GM11168 (cell line): ENCODE results near the gene STYX.

ENCODE experiments used
- in situ Hi-C: fragments of 300-500 bp; cut with MboI; formaldehyde crosslinking; loops from one replicate; pipeline ENCODE4 v1.12.0; 2022; ENCODE audit warnings: low sequenced_read_pairs; ENCODE audit not compliant: unreplicated experiment

The STYX gene, protein sequence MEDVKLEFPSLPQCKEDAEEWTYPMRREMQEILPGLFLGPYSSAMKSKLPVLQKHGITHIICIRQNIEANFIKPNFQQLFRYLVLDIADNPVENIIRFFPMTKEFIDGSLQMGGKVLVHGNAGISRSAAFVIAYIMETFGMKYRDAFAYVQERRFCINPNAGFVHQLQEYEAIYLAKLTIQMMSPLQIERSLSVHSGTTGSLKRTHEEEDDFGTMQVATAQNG

DNA sequence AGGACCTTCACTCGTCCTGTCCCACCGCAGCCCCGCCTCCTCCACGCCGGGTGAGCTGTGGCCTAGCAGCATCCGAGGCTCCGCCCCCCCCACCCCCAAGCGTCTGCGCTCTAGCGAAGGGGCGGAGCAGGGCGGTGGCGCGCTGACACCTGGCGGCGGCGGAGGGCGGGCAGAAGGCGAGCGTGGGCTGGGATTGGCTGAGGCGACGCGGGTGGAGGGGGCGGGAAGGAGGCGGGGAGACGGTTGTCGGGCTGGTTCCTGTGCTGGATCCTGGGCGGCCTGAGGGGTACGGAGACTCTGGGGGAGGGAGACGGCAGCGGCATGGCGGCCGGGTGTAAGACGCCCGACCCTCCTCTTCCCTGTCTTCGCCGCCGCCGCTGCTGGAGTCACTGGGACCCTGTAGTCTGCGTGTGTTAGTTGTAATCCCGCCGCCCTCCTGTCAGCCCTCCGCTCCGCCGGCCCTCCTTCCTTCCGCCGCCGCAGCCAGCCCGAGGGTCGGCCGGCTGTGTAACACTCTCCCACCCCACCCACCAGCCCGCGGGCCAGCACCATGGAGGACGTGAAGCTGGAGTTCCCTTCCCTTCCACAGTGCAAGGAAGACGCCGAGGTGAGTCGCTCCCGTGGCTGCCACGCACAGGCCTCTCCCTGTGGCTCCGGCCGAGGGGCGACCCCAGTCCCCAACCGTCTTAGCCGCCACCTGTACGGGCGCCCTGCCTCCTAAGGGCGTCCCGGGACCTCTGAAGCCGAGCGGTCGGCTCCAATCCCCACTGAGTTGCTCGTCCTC, at the start of gene STYX:
Gene STYX, plus strand, starts transcription at position 242 of the 784 bp plus-strand sequence. Its CDS starts 309 bp downstream, at position 551.
- in situ Hi-C loops = no loop called here

DNA sequence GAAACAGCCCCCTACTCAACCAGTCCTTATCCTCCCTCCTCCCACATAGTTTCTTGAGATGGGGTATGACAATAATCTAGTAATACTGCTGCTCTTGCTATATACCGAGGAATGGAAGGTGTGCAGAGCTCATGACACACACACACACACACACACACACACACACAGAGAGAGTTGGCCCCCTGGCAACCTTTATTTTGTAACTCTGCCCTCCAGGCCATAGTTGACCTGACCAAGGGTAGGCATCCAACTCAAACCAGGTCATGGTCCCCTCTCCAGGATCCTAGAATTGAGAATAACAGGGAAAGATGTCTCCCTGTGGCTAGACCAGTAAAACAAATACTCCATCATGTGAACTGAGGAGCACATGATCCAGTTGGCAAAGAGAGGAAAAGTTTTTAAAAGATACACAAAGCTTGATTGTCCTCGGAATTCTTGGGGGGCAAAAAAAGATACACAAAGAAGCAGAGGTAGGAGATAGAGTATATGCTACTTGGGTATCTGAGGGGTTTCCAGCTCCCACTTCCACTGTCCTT, 45.9 kb upstream of the STYX start:
- in situ Hi-C loops = loop anchor here (10.0 kb wide), 1 partner anchor 291 kb away; no protein-coding TSS in a partner anchor

DNA sequence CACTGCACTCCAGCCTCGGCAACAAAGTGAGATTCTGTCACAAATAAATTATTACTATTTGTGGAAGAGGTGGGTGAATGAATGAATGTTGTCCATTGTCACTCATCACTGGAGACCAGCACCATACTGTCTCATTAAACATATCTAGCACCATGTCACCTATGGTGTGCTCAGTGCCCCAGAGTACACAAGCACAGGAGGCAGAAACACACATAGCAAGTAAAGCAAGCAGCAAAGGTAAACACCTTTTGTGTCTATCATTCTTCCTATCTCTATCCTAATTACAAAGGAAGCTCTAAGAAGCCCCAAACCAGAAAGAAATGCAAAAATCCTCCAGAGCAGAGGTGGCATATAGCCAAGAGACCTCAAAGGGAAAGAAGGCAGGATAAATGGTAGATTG, 43.8 kb upstream of the STYX start:
- in situ Hi-C loops = loop anchor here (10.0 kb wide), 1 partner anchor 289 kb away; no protein-coding TSS in a partner anchor

DNA sequence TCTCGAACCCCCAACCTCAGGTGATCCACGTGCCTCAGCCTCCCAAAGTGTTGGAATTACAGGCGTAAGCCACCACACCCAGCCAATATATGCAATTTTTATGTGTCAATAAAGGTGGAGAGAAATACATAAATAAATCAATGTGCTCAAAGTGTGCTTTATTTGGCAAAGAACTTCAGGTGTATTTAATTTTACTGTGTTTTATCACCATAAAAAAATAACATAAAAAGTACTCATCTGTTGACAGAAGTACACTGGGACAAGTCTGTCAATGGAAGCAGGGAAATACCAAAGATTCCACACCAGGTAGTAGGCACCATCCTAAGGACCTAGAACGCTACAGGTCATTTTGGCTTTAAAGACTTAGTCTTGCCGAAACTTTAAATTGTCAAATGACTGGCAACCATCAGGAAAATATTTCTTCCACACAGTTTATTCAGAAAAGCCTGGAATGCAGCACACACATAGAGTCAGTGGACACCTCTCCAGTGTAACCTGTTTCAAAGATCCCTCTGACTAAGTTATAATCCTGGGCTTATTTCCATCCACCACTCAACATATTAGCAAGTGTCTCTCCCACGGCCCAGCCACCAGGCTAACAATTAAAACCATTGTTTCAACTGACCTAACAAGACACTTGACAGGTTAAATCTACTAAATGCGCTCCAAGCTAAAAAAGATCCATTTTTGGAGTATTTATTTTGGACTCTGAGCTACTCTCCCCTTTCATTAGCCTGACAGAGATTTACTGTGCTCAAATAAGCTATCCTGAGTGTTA, 38.8 kb upstream of the STYX start:
- in situ Hi-C loops = no loop called here

DNA sequence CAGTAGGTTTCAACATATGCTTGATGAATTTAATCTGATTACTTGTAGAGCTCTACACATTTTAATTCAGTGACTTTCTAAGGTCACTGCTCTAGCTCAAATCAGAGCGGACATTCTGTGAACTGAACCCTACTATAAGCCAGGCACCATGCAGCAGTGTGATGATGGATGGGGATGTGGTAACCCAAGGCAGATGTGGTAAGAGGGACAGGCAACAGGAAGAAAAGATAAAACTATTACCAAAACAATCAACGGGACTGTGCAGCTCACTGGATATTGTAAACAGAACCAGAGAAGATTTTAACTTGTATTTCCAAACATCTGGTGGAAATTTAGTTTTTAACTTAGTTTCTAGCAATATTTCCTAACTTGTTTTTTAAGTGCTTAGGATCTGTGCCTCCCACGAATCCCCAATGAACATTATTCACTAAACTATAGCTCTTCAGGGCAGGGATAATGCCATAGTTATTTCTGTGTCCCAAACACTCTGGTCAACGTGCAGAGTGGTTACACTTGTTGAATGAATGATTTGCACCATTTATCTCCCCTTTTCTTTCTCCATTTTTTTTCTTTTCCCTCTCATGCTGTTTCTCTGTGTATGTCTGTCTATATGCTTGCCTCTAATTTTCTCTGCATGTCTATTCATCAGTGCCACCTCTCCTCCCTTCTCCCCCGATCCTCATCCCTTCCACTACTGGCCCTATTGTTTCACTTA, 37.6 kb upstream of the STYX start:
- in situ Hi-C loops = no loop called here

DNA sequence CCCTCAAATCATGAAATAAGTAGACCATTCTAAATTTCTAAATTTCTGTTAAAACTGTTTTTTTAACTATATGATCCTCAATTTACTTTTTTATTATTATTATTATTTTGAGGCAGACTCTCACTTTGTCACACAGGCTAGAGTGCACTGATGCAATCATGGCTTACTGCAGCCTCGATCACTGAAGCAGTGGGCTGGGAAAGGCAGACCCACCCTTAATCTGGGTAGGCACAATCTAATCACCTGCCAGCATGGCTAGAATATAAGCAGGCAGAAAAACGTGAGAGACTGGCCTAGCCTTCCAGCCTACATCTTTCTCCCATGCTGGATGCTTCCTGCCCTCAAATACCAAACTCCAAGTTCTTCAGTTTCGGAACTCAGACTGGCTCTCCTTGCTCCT, 36.9 kb upstream of the STYX start:
- in situ Hi-C loops = no loop called here

DNA sequence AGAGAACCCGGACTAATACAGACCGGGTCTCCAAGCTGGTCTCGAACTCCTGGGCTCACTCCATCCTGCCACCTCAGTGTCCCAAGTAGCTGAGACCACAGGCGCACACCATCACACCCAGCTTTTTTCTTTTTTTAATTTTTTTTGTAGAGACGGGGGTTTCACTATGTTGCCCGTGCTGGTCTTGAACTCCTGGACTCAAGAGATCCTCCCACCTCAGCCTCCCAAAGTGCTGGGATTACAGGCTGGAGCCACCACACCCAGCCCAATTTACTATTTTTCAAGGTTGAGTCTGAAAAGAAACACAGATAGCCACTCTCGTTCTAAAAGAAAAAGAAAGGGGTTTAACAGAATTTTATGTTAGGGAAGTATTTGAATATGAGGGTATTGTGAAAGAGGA, 36.4 kb upstream of the STYX start:
- in situ Hi-C loops = no loop called here

DNA sequence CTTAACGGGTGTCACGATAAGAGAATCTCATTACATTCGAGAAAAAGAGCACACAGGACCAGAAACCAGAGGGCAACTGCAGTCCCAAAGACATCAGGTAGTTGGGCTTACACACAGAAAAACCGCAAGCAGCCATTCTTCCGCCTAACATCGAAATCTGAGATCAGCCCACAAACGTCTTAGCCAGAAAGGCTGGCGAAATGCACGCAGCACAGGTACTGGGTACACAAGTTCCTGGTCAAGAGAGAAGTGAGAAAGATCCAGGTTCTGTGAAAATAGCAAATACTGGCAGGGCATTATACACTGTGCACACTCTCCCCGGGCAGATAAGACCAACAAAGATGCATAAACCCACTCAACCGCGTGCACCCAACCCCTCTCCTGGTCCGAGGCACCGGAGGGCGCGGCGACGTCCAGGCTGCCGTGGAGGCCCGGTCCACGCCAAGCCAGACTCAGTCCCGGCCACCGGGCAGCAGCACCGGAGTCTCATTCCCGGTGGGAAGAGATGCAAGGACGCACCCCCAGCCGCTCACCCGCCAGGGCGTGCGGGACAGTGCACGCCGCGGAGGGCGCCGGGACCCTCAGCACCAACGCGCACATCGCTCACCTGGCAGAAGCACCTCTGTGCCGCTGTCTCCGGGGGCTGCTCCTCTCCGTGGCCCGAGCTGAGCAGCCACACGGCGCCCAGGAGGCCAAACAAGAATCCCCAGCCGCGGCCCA, 35.0 kb upstream of the STYX start:
- in situ Hi-C loops = no loop called here

DNA sequence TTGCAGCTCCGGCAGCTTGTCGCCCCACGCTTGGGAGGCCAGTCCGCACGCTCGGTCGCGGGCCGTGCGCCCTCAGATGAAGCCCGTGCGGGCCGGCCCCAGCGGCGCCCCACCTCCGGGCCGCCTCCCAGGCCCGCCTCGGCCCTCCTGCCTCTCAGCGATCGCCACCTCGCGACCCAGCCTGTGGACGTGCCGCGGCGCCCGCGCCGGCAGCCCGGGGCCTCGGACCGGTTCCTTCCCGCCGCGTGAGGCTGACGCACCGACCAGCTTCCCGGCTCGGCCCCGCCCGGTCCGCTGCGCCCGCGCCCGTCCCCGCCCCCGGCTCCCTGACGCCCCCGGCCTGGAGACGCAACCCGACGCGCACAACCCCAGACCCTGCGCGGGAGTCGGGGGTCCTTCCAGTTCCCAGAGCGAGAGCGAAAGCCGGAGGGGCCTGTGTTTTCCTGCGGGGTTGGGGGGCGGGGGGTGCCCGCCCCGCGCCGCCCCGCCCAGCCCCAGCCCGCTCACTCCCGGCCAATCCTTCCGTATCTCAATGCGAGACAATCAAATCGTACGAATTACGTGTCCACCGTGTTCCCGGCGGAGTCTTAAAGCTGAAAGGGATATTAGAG, 34.4 kb upstream of the STYX start, which contains the start of gene ERO1A:
Gene ERO1A, minus strand, starts transcription at position 78 of the 611 bp plus-strand sequence. Its CDS starts 77 bp downstream, at position 1.
- in situ Hi-C loops = no loop called here

DNA sequence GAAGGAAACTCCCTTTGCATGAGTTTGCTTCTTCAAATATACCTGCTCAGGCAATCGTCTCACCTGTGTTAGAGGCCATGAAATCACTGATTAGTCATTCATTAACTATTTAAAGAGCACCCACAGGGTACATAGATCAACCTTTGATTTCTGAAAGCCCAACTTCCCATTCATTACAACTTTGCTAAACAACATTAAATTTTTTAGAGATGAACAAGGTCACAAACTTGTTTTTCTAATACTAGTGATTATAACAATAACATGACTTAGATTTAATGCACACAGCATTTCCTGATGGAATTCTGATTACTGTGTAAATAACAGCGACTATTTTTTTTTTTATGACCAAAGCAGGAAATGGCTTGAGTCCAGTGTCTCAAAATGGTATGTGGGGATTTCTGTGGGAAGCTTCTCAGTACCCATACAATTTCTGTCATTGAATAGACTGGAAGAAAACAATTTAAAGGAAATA, 29.2 kb upstream of the STYX start:
- in situ Hi-C loops = no loop called here

DNA sequence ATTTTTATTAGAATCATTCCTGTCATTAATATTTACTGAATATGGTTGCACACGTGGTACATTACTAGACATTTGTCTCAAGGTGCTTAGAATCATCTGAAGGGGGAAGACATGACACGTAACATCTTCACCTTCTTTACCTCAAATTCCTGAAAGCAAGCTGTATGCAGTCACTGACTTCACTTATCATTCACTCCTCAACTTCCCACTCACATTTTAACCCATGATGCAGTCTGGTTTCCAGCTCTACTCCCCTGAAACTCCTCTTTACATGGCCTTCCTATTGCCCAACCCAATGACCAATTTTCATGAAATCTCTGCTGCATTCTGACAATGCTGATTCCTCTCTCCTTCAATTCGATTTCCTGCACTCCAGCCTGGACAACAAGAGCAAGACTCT, 28.7 kb upstream of the STYX start:
- in situ Hi-C loops = no loop called here

DNA sequence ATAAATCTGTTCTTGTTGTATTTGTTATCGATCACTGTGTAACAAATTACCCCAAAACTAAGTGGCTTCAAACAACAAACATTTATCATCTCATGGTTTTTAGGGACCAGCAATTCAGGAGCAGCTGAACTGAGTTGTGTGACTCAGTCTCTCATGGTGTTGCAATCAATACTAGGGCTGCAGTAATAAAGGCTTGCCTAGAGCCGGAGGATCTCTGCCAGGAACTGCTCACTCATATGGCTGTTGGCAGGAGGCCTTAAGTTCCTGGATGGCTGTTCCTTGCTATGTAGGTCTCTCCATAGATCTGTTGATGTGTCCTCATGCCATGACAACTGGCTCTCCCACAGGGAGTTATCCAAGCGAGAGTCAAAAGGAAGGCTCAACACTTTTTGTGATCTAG, 26.7 kb upstream of the STYX start:
- in situ Hi-C loops = no loop called here

DNA sequence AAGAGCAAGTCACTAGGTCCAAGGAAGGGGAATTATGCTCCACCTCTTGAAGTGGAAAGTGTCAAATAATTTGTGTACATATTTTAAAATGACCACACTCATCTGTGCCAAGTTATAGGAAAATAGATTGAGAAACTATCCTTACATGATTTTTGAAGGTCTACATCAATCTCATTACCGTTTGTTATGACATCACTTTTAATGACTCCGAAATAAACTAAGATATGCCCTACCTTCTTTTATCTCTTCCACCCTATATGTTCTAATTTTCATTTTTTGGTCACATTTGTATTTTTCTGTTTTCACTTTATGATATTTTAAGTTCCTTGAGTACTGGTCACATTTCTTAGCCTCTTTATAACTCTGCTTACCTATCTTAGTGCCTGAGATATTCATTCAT, 26.3 kb upstream of the STYX start:
- in situ Hi-C loops = no loop called here

DNA sequence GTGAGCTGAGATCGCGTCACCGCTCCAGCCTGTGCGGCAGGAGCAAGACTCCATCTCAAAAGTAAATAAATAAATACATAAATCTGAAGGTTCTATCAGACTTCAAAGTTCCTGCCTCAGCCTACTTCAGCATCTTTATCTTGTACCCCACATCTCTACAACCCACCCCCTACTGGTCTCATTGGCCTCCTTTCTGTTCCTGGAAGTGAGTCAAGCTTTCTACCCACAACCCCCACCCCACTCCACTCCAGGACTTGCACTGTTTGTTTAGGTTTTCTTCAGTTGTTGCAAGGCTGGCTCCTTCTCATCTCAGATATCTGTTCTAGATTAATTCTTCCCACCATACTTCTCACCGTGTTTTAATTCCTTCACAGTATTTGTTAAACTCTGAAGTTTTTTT, 23.7 kb upstream of the STYX start:
- in situ Hi-C loops = no loop called here

DNA sequence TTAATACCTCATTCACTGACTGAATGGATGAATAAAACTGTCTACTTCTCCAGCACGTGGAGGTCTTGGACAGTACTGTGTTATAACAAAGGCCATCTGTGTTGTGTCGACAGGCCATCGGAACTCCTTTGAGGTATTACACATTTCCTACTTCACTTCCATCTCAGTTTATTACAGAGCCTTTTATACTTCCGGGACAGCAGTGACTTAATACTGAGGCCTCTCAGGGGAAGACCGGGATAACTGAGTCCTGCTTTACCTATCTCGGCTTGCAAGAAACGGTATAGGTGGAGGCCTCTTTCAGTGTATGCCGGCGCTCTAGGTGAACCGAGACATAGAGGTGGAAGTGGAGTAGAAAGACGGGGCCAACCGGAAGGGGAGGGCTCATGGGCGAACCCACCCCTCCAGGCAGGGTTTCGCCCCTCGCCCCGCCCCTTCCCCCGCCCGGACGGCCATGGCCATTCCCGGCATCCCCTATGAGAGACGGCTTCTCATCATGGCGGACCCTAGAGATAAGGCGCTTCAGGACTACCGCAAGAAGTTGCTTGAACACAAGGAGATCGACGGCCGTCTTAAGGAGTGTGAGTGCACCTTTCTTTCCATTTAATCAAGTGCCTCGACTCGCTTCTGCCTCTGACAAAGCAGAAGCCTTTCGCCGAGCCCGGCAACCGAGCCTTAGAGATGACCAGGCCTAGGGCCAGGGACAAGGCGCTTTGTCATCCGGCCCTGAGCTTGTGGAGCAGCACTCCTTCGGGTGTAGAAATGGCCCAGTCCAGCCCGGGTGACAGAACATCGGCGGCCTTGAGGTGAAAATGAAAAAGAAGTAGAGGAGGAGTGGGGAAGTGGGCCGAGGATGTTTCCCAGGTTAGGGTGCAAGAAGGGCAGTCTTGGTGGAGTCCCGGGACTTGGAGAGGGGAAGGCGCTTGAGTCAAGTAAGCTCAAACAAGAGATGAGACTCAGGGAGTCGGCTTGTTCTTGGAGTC, 23.0 kb upstream of the STYX start, which contains the start of gene PSMC6:
Gene PSMC6, plus strand, starts transcription at position 477 of the 983 bp plus-strand sequence. Its CDS starts 20 bp downstream, at position 497.
- in situ Hi-C loops = no loop called here

DNA sequence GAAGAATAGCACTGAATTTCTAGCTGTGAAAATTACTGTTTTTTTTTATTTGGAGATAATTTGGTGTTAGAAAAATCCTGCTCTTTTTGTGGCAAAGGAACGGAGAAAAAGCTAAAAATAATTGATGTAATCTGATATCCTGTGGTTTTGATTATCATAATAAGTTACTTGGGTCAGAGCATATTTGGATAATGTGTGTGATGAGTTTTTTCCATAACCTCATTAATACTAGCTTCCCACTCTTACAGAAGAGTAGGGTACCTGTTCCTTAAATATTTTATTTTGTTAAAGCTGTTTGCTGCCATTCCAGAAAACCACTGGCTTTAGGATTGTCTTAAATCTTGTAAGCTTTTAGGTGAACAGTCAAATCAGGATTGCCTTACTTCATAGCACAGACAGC, 18.3 kb upstream of the STYX start:
- in situ Hi-C loops = no loop called here

DNA sequence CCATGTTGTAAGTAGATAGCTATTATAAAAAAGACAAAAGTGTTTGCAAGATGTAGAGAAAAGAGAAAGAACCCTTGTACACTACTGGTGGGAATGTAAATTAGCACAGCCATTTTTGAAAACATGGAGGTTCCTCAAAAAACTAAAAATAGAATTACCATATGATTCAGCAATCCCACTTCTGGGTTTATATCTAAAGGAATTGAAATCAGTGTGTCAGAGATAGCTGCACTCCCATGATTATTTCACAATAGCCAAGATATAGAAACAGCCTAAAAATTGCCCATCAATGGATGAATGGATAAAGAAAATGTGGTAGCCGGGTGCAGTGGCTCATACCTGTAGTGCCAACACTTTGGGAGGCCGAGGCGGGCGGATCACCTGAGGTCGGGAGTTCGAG, 13.8 kb upstream of the STYX start:
- in situ Hi-C loops = no loop called here
